ENCODE measurements around the gene DNPH1. TPM values are rescaled to one million over a fixed set of nuclear protein-coding genes. Genes with fewer than 3 reads are reported as not detected.
A peak's percentile ranks its signal among the peaks of the same experiment; 100 is the strongest.

Gene DNPH1
- polyA plus RNA-seq, 2 of the 4 experiments (the other 2 are of a cell fraction) = 63.2 to 82.0 TPM

- Histone ChIP-seq H3K4me1 (peaks cover 6% of the 10 kb centered on the region; the same call in 2 of the 3 replicates), H3K27ac (no peak overlapping the region), H3K4me3 (no peak overlapping the region), H3K9me3 (no peaks in the 10 kb centered on the region), H3K4me2 (no peak overlapping the region)
- no peak for TF ChIP-seq MYC (IDR thresholded peaks at IDR 0.05; ENCODE audit: borderline replicate concordance, low read length)
- TF ChIP-seq CHD2 (IDR thresholded peaks at IDR 0.05; ENCODE audit: low read length, partially characterized antibody) = no peak
- no peak for TF ChIP-seq RNF2 (IDR thresholded peaks at IDR 0.05; ENCODE audit: borderline replicate concordance, low read depth)
- no peak for TF ChIP-seq EHF (CRISPR knock-in tag; IDR thresholded peaks at IDR 0.05)
- TF ChIP-seq CEBPB (IDR thresholded peaks at IDR 0.05) = no peak
- no peak for TF ChIP-seq REST (IDR thresholded peaks at IDR 0.05)
- TF ChIP-seq PBX3 (IDR thresholded peaks at IDR 0.05) = no peak
- TF ChIP-seq HOXB13 (CRISPR knock-in tag; IDR thresholded peaks at IDR 0.05; ENCODE audit: low read depth) = no peak
- no peak for TF ChIP-seq HES2 (IDR thresholded peaks at IDR 0.05)
- no peak for TF ChIP-seq CBX2 (IDR thresholded peaks at IDR 0.05; ENCODE audit: borderline replicate concordance, low read depth)
- no peak for TF ChIP-seq KDM5A (IDR thresholded peaks at IDR 0.05)
- TF ChIP-seq BHLHE40 (IDR thresholded peaks at IDR 0.05; ENCODE audit: low read depth, low read length) = no peak
- TF ChIP-seq FOSB (CRISPR knock-in tag; IDR thresholded peaks at IDR 0.05) = no peak
- no peak for TF ChIP-seq NPAS2 (CRISPR knock-in tag; IDR thresholded peaks at IDR 0.05; ENCODE audit: borderline replicate concordance)
- no peak for TF ChIP-seq EP300 (IDR thresholded peaks at IDR 0.05)
- no peak for TF ChIP-seq HDAC2 (IDR thresholded peaks at IDR 0.05)
- no peak for TF ChIP-seq HOXB5 (CRISPR knock-in tag; IDR thresholded peaks at IDR 0.05)
- POLR2A ChIA-PET = no interaction called here
- no peak for DNase-seq (ENCODE audit: low read depth in 1 of 2, low spot score in 1 of 2)
- 94% methylated on average over 15 of the region's 17 CpGs for WGBS (ENCODE audit: missing lambda C conversion rate)
- no peak for FAIRE-seq
- peak in 1 of 2 experiments; percentile 38; a peak in 3 of 6 replicates for ATAC-seq
- CTCF ChIA-PET = interaction anchor here (0.8 to 1.3 kb wide), 3 partner anchors 16 to 93 kb away, joined by 3 read pairs; partner anchors contain the start of gene DNPH1
Observed at GRCh38 chr6:43203029-43203717, 26.1 kb downstream of the DNPH1 start.

GRCh38 chr6:43202451-43202850 is 26.8 kb downstream of the DNPH1 start:
- 71% methylated on average over 5 of the region's 5 CpGs for WGBS (ENCODE audit: missing lambda C conversion rate)
- ATAC-seq (no peak), DNase-seq (ENCODE audit: low read depth in 1 of 2, low spot score in 1 of 2) (no peak), FAIRE-seq (no peak)
- no peak overlapping the region for H3K4me2 ChIP-seq
- CTCF ChIA-PET = interaction anchor here (0.8 to 2.1 kb wide), 2 partner anchors 26 to 27 kb away, joined by 3 to 8 read pairs; partner anchors contain the start of gene DNPH1
- no peak overlapping the region for H3K27ac ChIP-seq
- peaks cover 4% of the 10 kb centered on the region; the same call in 2 of the 3 replicates for H3K4me1 ChIP-seq
- no peaks in the 10 kb centered on the region for H3K9me3 ChIP-seq
- no peak overlapping the region for H3K4me3 ChIP-seq
- POLR2A ChIA-PET = interaction anchor here (0.5 kb wide), 1 partner anchor 26 kb away, joined by 3 read pairs; no protein-coding TSS in a partner anchor
- TF ChIP-seq HOXB13 (CRISPR knock-in tag; IDR thresholded peaks at IDR 0.05; ENCODE audit: low read depth) (no peak), REST (IDR thresholded peaks at IDR 0.05) (no peak), KDM1A (IDR thresholded peaks at IDR 0.05; ENCODE audit: low read depth) (no peak)
